ENCODE data around the gene PBX4.
A peak's percentile ranks its signal among the peaks of the same experiment; 100 is the strongest.

Gene PBX4

GRCh38 chr19:19526581-19527370 lies 91.7 kb downstream of the PBX4 start:
- no peak for DNase-seq (ENCODE audit: low read depth in 2 of 2)

GRCh38 chr19:19525611-19526380 lies 92.7 kb downstream of the PBX4 start:
- DNase-seq (ENCODE audit: low read depth in 2 of 2), result no peak

- DNase-seq (ENCODE audit: low read depth in 2 of 2), result no peak
Observed at GRCh38 chr19:19524053-19524452, 94.4 kb downstream of the PBX4 start.

GRCh38 chr19:19523177-19523576 lies 95.3 kb downstream of the PBX4 start:
- no peak for DNase-seq (ENCODE audit: low read depth in 2 of 2)

- DNase-seq (ENCODE audit: low read depth in 2 of 2), result no peak
Observed at GRCh38 chr19:19520989-19521388, 97.5 kb downstream of the PBX4 start.

- DNase-seq (ENCODE audit: low read depth in 2 of 2), result no peak
Observed at GRCh38 chr19:19517235-19517619, 101.3 kb downstream of the PBX4 start.

GRCh38 chr19:19515642-19516519 lies 102.6 kb downstream of the PBX4 start, which contains the start of gene NDUFA13:
TSS of gene NDUFA13 (plus strand) at chr19:19516225. CDS start at chr19:19516239, 14 bp downstream.
- DNase-seq (ENCODE audit: low read depth in 2 of 2), result peak; percentile 83 to 90

GRCh38 chr19:19514881-19515641 lies 103.4 kb downstream of the PBX4 start, which contains the start of gene TSSK6:
TSS of gene TSSK6 (minus strand) at chr19:19515548. CDS start at chr19:19515427, 121 bp downstream.
- no peak for DNase-seq (ENCODE audit: low read depth in 2 of 2)

GRCh38 chr19:19514215-19514657 lies 104.3 kb downstream of the PBX4 start:
- no peak for DNase-seq (ENCODE audit: low read depth in 2 of 2)

- DNase-seq (ENCODE audit: low read depth in 2 of 2), result no peak
Observed at GRCh38 chr19:19513682-19514081, 104.8 kb downstream of the PBX4 start.
